GM10266 (cell line): ENCODE measurements around the gene PRR14L.

Source experiments
- DNase-seq: peaks from one replicate; pipeline ENCODE4 v3.0.0; 2012; ENCODE audit errors: extremely low spot score
- CTCF ChIP-seq: IDR thresholded peaks from 2 replicates; pipeline ENCODE4 v1.5.1; 2012; ENCODE audit warnings: mild to moderate bottlenecking, low read depth; ENCODE audit not compliant: control insufficient read depth, insufficient read depth; ENCODE audit errors: missing control alignments

PRR14L gene

GRCh38 chr22:31738566-31738965 is 11.4 kb downstream of the PRR14L start:
- TF ChIP-seq CTCF = no peak
- DNase-seq = no peak

GRCh38 chr22:31737932-31738331 is 12.0 kb downstream of the PRR14L start:
- no peak for DNase-seq

GRCh38 chr22:31736458-31736857 is 13.5 kb downstream of the PRR14L start:
- no peak for TF ChIP-seq CTCF
- DNase-seq = no peak

More at GRCh38 chr22:31737932-31738331, 12.0 kb downstream of the PRR14L start:
- TF ChIP-seq CTCF = no peak

GRCh38 chr22:31734512-31734911 is 15.4 kb downstream of the PRR14L start:
- no peak for TF ChIP-seq CTCF
- no peak for DNase-seq

- no peak for DNase-seq
- TF ChIP-seq CTCF = no peak
Measured at GRCh38 chr22:31733580-31734079, 16.3 kb downstream of the PRR14L start.

- DNase-seq = no peak
Measured at GRCh38 chr22:31732089-31732829, 17.7 kb downstream of the PRR14L start.

More at GRCh38 chr22:31732089-31732829, 17.7 kb downstream of the PRR14L start:
- no peak for TF ChIP-seq CTCF
